Retinal pigment epithelial cell (primary cell): Measurements from ENCODE around the gene DENND1C.

Experiments used
- DNase-seq: peaks from one replicate; pipeline ENCODE4 v3.0.0-alpha.2; 2010; ENCODE audit warnings: low read depth
- H3K4me3 ChIP-seq: 2 replicates; pipeline ENCODE4 v1.5.1; 2011; ENCODE audit warnings: mild to moderate bottlenecking, low read length, control low read depth, moderate library complexity
- TF ChIP-seq, protein P1 (sequence below): conservative IDR thresholded peaks from 2 replicates; pipeline ENCODE4 v1.5.1; 2011; ENCODE audit warnings: low read depth, low read length, control low read depth, inconsistent platforms

DENND1C gene

DNA sequence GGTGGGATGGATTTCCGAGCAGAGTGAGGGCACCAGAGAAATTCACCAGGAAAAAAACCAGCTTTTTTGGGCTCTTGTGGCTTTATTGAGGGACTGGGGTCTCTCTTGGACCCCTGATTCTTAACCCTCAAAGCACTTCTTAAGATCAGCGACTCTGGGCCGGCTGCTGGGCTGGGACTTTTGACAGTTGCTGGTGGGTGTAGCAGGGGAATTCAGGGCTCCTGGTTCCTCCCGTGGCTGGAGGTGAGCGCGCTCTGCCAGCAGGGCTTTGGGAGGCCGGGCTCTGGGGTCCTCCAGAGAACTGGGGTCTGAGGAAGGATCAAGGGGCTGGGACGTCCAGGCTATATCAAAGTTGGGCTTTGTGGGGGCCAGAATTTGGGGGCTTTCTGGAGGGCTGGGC lies 14.2 kb downstream of the DENND1C start:
- no peak for DNase-seq
- no peak overlapping the region for H3K4me3 ChIP-seq
- TF ChIP-seq, protein P1, sequence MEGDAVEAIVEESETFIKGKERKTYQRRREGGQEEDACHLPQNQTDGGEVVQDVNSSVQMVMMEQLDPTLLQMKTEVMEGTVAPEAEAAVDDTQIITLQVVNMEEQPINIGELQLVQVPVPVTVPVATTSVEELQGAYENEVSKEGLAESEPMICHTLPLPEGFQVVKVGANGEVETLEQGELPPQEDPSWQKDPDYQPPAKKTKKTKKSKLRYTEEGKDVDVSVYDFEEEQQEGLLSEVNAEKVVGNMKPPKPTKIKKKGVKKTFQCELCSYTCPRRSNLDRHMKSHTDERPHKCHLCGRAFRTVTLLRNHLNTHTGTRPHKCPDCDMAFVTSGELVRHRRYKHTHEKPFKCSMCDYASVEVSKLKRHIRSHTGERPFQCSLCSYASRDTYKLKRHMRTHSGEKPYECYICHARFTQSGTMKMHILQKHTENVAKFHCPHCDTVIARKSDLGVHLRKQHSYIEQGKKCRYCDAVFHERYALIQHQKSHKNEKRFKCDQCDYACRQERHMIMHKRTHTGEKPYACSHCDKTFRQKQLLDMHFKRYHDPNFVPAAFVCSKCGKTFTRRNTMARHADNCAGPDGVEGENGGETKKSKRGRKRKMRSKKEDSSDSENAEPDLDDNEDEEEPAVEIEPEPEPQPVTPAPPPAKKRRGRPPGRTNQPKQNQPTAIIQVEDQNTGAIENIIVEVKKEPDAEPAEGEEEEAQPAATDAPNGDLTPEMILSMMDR = no peak

DNA sequence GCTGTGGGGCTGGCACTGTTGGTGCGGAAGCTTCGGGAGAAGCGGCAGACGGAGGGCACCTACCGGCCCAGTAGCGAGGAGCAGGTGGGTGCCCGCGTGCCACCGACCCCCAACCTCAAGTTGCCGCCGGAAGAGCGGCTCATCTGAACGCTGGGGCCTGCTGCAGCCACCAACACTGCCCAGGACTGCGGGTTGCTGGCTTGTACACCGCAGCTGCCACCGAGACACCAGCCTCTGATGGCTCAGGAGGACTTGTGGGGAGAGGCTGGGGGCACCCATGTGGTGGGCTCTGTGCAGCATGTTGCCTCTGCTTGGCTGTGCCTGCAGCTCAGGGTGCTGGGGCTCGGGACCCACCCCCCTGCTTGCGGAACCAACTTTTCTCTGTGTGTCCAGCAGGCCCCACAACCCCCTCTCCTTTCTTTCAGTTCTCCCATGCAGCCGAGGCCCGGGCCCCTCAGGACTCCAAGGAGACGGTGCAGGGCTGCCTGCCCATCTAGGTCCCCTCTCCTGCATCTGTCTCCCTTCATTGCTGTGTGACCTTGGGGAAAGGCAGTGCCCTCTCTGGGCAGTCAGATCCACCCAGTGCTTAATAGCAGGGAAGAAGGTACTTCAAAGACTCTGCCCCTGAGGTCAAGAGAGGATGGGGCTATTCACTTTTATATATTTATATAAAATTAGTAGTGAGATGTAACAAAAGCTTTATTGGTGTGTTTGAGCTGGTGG lies 14.9 kb downstream of the DENND1C start:
- no peak overlapping the region for H3K4me3 ChIP-seq
- TF ChIP-seq, protein P1 = no peak
- DNase-seq = no peak

DNA sequence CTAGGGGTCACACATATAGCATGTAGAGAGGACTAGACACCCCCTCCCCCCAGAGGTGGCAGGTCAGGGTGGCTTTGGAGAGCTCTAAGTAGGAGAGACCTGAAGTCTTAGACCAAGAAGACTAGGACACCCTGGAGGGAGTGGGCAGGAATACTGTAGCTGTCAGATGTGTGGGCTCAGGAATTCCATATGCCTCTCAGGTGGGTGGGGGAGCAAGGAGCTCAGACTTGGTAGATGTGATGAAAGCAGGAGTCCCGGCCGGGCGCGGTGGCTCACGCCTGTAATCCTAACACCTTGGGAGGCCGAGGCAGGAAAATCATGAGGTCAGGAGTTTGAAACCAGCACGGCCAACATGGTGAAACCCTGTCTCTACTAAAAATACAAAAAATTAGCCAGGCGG lies 15.9 kb downstream of the DENND1C start:
- no peak for DNase-seq
- TF ChIP-seq, protein P1 = no peak
- H3K4me3 ChIP-seq = no peak overlapping the region

DNA sequence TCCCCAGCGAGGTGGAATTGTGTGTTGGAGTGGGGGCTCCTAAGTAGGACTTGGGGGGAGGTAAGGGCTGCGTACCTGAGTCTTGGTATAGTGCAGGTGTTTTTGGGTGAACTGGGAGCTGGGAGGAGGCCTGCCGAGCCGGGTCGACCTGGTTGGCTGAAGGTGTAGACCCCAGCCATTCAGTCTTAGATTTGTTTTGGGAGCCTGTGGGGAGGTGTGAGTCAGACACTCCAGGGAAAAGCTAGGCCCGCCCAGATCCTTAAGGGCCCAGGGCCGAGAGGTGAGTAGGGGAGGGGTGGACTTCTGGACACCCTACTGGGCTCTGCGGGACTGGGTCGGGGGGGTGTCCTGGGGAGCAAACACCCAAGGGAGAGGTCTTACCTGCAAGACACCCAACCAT lies 16.6 kb downstream of the DENND1C start:
- peak overlapping the region; percentile 52 for H3K4me3 ChIP-seq
- no peak for DNase-seq
- TF ChIP-seq, protein P1 = no peak

DNA sequence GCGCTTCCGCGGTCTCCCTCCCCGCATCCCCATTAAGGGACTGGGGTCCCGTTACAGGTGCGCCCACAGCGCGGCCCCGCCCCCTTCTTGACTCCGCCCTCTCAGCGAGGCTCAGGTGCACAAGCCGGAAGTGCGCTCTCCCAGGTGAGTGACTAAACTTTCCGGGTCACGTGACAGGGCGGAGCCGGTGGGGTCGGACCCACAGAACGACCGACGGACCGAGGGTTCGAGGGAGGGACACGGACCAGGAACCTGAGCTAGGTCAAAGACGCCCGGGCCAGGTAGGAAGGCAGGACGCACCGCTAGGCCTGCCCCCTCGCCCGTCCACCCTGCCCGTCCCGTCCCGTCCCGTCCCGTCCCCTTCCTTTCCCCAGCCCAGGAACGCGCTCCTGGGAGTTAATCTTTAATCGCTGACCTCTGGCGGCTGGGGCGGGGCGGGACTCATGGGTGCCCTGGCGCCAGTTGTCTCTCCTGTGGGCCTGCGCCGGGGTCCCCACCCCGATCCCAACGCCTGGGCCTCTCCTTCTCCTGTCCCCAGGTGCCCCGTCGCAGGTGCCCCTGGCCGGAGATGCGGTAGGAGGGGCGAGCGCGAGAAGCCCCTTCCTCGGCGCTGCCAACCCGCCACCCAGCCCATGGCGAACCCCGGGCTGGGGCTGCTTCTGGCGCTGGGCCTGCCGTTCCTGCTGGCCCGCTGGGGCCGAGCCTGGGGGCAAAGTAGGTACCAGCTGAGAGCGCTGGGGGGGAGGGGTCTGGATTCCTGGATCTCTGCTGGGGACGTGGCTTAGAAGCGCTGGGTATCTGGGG lies 17.3 kb downstream of the DENND1C start, which contains the start of gene CRB3:
TSS of gene CRB3 (plus strand) at position 202 of the 804 bp plus-strand sequence. CDS start at position 633, 431 bp downstream.
- peak within 1 kb of the TSS; percentile 52 for H3K4me3 ChIP-seq
- TF ChIP-seq, protein P1 = no peak
- DNase-seq = no peak

DNA sequence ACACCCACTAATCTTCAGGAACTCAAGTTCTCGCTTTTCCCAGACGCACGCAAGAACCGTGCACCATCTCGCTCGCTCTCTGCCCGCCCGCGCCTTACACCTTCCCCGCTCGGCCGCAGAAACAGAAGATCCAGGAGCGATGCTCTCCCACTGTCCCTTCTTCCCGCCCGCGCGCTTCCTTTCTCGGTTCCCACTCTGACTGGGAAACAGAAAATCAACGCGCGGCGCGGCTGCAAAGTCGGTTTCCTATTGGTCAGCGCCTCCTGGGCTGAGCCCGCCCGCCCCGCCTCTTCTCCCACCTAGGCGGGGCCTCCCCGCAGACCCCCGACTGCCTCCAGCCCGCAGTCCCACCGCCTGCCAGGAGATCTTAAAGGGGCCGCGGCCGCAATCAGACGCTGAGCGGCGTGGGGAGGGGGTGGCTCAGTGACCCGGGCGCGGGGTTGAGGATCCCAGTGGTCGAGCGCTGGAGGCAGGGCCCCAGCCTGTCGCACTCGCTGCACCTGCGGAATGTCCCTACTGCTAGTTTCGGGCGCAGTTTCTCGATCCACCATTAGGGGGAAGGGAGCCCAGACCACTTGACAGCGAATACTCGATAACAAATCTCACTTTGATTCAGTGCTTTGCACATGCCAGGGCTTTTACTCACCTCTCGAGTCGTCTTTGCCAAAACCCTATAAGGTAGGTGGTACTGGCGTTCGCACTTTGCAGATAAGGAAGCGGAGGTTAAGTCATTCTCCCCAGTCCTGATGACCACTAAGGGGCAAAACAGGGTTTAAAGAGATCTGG lies 21.3 kb downstream of the DENND1C start:
- DNase-seq = peak; percentile 94
- TF ChIP-seq, protein P1 = peak; percentile 66
- H3K4me3 ChIP-seq = peak overlapping the region; percentile 70
